H1 (cell line): ENCODE results near the gene PPIL6.

ENCODE experiments used
- BACH1 ChIP-seq: IDR thresholded peaks from 2 replicates; pipeline ENCODE4 v1.6.1; 2012; ENCODE audit warnings: low read length, improper control_type of control experiment
- CEBPB ChIP-seq: IDR thresholded peaks from 2 replicates; pipeline ENCODE4 v1.6.1; 2012; ENCODE audit warnings: low read depth, low read length
- CTCF ChIP-seq, 3 experiments: IDR thresholded peaks; 1 replicate in 2 of 3; 2 replicates in 1 of 3; pipeline versions ENCODE4 v1.5.1 to v1.6.1; 2011; ENCODE audit warnings: low read length in 3 of 3, mild to moderate bottlenecking in 3 of 3, inconsistent platforms in 2 of 3, low read depth in 1 of 3, moderate library complexity in 1 of 3; ENCODE audit not compliant: insufficient read depth in 1 of 3; ENCODE audit errors: control extremely low read depth in 1 of 3
- EP300 ChIP-seq, 2 experiments: IDR thresholded peaks; 1 replicate in 1 of 2; 2 replicates in 1 of 2; pipeline ENCODE4 v1.6.1; 2011 to 2012; ENCODE audit warnings: low read depth in 2 of 2, low read length in 2 of 2, mild to moderate bottlenecking in 2 of 2, borderline replicate concordance in 1 of 2, inconsistent platforms in 1 of 2, moderate library complexity in 1 of 2
- EZH2 ChIP-seq: fragments of 200-600 bp; sonication (generic); IDR thresholded peaks from 2 replicates; pipeline ENCODE4 v1.7.1; 2012; ENCODE audit warnings: low read depth, mild to moderate bottlenecking, moderate library complexity, low read length, inconsistent platforms; ENCODE audit not compliant: severe bottlenecking
- JUN ChIP-seq: IDR thresholded peaks from 2 replicates; pipeline ENCODE4 v1.6.1; 2011; ENCODE audit warnings: low read depth, mild to moderate bottlenecking, improper control_type of control experiment, low read length
- JUND ChIP-seq: IDR thresholded peaks from 2 replicates; pipeline ENCODE4 v1.6.1; 2011; ENCODE audit warnings: mild to moderate bottlenecking, improper control_type of control experiment, low read length
- KDM5A ChIP-seq: fragments of 200-600 bp; IDR thresholded peaks from 2 replicates; pipeline ENCODE4 v1.7.1; 2012; ENCODE audit warnings: mild to moderate bottlenecking, low read length, inconsistent platforms, mixed read lengths
- POLR2A ChIP-seq, 2 experiments: IDR thresholded peaks; 1 replicate in 1 of 2; 2 replicates in 1 of 2; pipeline ENCODE4 v1.6.1; 2011; ENCODE audit warnings: low read depth in 2 of 2, low read length in 2 of 2, mild to moderate bottlenecking in 2 of 2; ENCODE audit errors: control extremely low read depth in 1 of 2
- SP1 ChIP-seq: IDR thresholded peaks from 2 replicates; pipeline ENCODE4 v1.6.1; 2011; ENCODE audit warnings: low read depth, low read length
- USF2 ChIP-seq: IDR thresholded peaks from 2 replicates; pipeline ENCODE4 v1.6.1; 2011; ENCODE audit warnings: low read length, improper control_type of control experiment
- YY1 ChIP-seq: IDR thresholded peaks from 2 replicates; pipeline ENCODE4 v1.6.1; 2011; ENCODE audit warnings: low read depth, mild to moderate bottlenecking, low read length

DNA sequence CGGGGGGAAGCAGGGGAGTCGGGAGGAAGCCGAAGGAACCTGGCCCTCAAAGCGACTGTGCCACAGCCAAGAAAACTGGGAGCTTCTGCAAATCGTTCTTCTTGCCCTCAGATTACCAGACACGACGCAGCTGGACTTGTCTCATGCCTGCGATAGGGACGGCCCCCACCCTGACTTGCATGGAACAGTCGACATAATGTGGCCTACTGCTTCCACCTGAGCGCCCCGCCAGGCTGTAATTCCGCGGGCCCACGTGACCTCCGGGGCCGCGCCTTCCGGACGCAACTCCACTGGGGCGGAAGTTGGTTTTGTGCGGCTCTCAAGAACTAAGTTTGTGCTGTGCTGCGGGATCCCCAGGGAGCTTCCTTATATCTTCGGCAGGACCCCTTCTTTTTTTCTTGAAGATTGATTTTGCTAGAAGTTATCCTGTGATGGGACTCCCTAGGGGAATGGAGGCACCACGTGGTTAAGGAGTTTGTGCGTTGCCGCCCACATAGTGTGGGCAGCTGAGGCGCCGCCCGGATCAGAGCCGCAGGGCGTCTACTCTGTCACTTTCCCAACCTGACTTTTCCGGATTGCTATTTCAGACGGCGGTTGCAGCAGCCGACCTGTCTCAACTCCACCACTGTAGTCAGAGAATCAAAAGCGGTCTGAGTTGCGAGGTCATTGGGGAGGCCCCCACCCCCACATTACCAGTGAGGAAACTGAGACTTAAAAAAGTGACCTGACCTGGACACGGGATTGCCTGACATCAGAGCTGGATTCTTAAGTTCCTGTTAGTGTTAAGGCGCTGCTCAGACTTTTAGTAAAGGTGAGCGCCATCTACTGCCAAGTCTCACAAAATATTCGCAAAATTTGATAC, 57.6 kb downstream of the PPIL6 start:
- peak in 2 of 3 experiments; percentile 40 to 47; a peak in 3 of 4 replicates for TF ChIP-seq CTCF (IDR thresholded peaks at IDR 0.05; ENCODE audit: control extremely low read depth in 1 of 3, insufficient read depth in 1 of 3, low read depth in 1 of 3, low read length in 3 of 3)
- TF ChIP-seq EP300 (IDR thresholded peaks at IDR 0.05; ENCODE audit: borderline replicate concordance in 1 of 2, low read depth in 2 of 2, low read length in 2 of 2), result peak in 1 of 2 experiments; percentile 99; a peak in 2 of 3 replicates
- TF ChIP-seq SP1, result 0 out of 2 replicates have a peak, but pooled peaks have one; percentile 7
- no peak for TF ChIP-seq KDM5A
- peak; percentile 98 for TF ChIP-seq JUND
- peak; percentile 74 to 79; a peak in 2 of 3 replicates for TF ChIP-seq POLR2A (IDR thresholded peaks at IDR 0.05; ENCODE audit: control extremely low read depth in 1 of 2, low read depth in 2 of 2, low read length in 2 of 2)
- peak; percentile 92 for TF ChIP-seq USF2
- no peak for TF ChIP-seq YY1
- no peak for TF ChIP-seq CEBPB
- no peak for TF ChIP-seq EZH2
- no peak for TF ChIP-seq BACH1
- no peak for TF ChIP-seq JUN
